PFSK-1 (cell line): ENCODE measurements around the gene TAS2R7.

Experiments
- POLR2AphosphoS5 ChIP-seq: IDR thresholded peaks from 2 replicates; pipeline ENCODE4 v1.6.1; 2012; ENCODE audit warnings: low read depth, mild to moderate bottlenecking, control low read depth, low read length, moderate library complexity
- REST ChIP-seq, 2 experiments: IDR thresholded peaks; 2 replicates each; pipeline versions ENCODE4 v1.6.1 to v1.8.0; 2011 to 2012; ENCODE audit warnings: low read depth in 2 of 2, low read length in 2 of 2, control low read depth in 1 of 2, inconsistent platforms in 1 of 2, mild to moderate bottlenecking in 1 of 2, moderate library complexity in 1 of 2; ENCODE audit not compliant: insufficient read depth in 1 of 2
- TAF1 ChIP-seq: IDR thresholded peaks from 2 replicates; pipeline ENCODE4 v1.6.1; 2012; ENCODE audit warnings: low read length, control low read depth, borderline replicate concordance; ENCODE audit not compliant: insufficient read depth

DNA sequence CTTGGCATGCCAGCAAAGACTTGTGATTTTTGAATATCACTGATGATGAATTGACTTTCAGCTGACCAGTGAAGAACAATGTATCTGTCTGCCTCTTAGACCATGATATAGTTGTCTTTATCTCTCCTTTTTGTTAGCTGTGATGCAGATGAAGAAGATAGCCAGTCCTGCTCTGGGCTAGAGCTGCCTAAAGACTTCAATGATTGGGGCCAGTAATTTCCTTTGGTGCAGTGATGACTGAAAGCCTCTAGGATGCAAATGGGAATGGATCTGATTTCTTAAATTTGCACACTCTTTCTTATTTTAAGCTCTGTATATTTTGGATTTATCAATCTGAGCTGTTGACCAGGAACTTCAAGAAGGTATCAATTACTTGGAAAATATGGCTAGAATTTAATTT is 7.6 kb upstream of the TAS2R7 start, which contains the start of gene TAS2R9:
- TF ChIP-seq POLR2AphosphoS5 (no peak), REST (IDR thresholded peaks at IDR 0.05; ENCODE audit: insufficient read depth in 1 of 2, low read depth in 2 of 2, low read length in 2 of 2) (no peak), TAF1 (no peak)
